Measurements from ENCODE around the gene MCOLN3. TPM values are rescaled to one million over a fixed set of nuclear protein-coding genes. Genes with fewer than 3 reads are reported as not detected.
"Not testable (repeated sequence)": the region's sequence is repeated elsewhere in the genome, so short reads cannot be mapped to it uniquely, and the experiment has no call there.

Gene MCOLN3
- total RNA-seq, 4 donors from 2014 or later: 0.52 to 3.2 (median 1.6) TPM

GRCh38 chr1:84995484-84996334 lies 52.6 kb downstream of the MCOLN3 start:
- H3K27me3 ChIP-seq: peaks cover 43% of the 10 kb centered on the region
- peak overlapping the region in 1 of 2 donors; percentile 59 for H3K4me3 ChIP-seq
- no peak overlapping the region for H3K27ac ChIP-seq
- H3K4me1 ChIP-seq: peaks cover 3 to 26% (median 9%) of the 10 kb centered on the region in 3 donors
- TF ChIP-seq CTCF (IDR thresholded peaks at IDR 0.05) (no peak), POLR2AphosphoS5 (IDR thresholded peaks at IDR 0.05) (no peak), POLR2A (IDR thresholded peaks at IDR 0.05) (no peak), EP300 (IDR thresholded peaks at IDR 0.05) (no peak)
- H3K9me3 ChIP-seq: no peaks in the 10 kb centered on the region
- ATAC-seq: no peak
- no peaks in the 10 kb centered on the region for H3K36me3 ChIP-seq
- WGBS, 2 donors (ENCODE audit: low coverage in 1 of 2): 72 to 73% methylated on average over 9 to 10 of the region's 10 CpGs

GRCh38 chr1:84991097-84991920 lies 57.0 kb downstream of the MCOLN3 start:
- WGBS, 2 donors (ENCODE audit: low coverage in 1 of 2): 61 to 71% methylated on average over 8 of the region's 8 CpGs
- TF ChIP-seq POLR2A (IDR thresholded peaks at IDR 0.05): no peak
- no peak for TF ChIP-seq CTCF (IDR thresholded peaks at IDR 0.05)
- TF ChIP-seq POLR2AphosphoS5 (IDR thresholded peaks at IDR 0.05): no peak
- no peak for TF ChIP-seq EP300 (IDR thresholded peaks at IDR 0.05)
- Histone ChIP-seq H3K4me3 (no peak overlapping the region), H3K9me3 (no peaks in the 10 kb centered on the region), H3K27ac (no peak overlapping the region), H3K4me1 (peaks cover 0 to 1% (median 0%) of the 10 kb centered on the region in 3 donors), H3K36me3 (no peaks in the 10 kb centered on the region), H3K27me3 (peaks cover 5% of the 10 kb centered on the region)
- no peak for ATAC-seq

- Histone ChIP-seq H3K27me3 (no peaks in the 10 kb centered on the region), H3K4me3 (no peak overlapping the region), H3K27ac (no peak overlapping the region), H3K9me3 (no peaks in the 10 kb centered on the region), H3K4me1 (no peaks in the 10 kb centered on the region), H3K36me3 (no peaks in the 10 kb centered on the region)
- no peak for ATAC-seq
- no peak for TF ChIP-seq CTCF (IDR thresholded peaks at IDR 0.05)
- TF ChIP-seq EP300 (IDR thresholded peaks at IDR 0.05): no peak
- TF ChIP-seq POLR2A (IDR thresholded peaks at IDR 0.05): no peak
- TF ChIP-seq POLR2AphosphoS5 (IDR thresholded peaks at IDR 0.05): no peak
- WGBS, 2 donors (ENCODE audit: low coverage in 1 of 2): 52 to 72% methylated on average over 2 of the region's 2 CpGs
These were observed 59.7 kb downstream of the MCOLN3 start for GRCh38 chr1:84988588-84988987.

GRCh38 chr1:84986561-84986960 lies 61.7 kb downstream of the MCOLN3 start:
- not testable (repeated sequence) for H3K4me3 ChIP-seq, H3K9me3 ChIP-seq, ATAC-seq, H3K36me3 ChIP-seq, H3K27ac ChIP-seq, H3K4me1 ChIP-seq, H3K27me3 ChIP-seq
- WGBS, 2 donors (ENCODE audit: low coverage in 1 of 2): 83 to 86% methylated on average over 3 of the region's 3 CpGs

- no peak for TF ChIP-seq POLR2AphosphoS5 (IDR thresholded peaks at IDR 0.05)
- no peak for TF ChIP-seq POLR2A (IDR thresholded peaks at IDR 0.05)
- TF ChIP-seq CTCF (IDR thresholded peaks at IDR 0.05): no peak
- no peak for TF ChIP-seq EP300 (IDR thresholded peaks at IDR 0.05)
- H3K4me3 ChIP-seq: no peak overlapping the region
- H3K36me3 ChIP-seq: no peaks in the 10 kb centered on the region
- H3K4me1 ChIP-seq: no peaks in the 10 kb centered on the region
- H3K27ac ChIP-seq: no peak overlapping the region
- H3K9me3 ChIP-seq: no peaks in the 10 kb centered on the region
- no peaks in the 10 kb centered on the region for H3K27me3 ChIP-seq
- ATAC-seq: no peak
These were observed 62.9 kb downstream of the MCOLN3 start for GRCh38 chr1:84985365-84985764.

Data from gastroesophageal sphincter (tissue), 4 donors.